Activated naive CD4-positive, alpha-beta T cell treated with anti-CD3 and anti-CD28 coated beads for 36 hours (primary cell): ENCODE data around the gene ADAMTSL2. TPM values are rescaled to one million over a fixed set of nuclear protein-coding genes. Genes with fewer than 3 reads are reported as not detected.

Source experiments
- CTCF ChIA-PET: fragments of 350-600 bp; sonication (Branson Sonifier 250); formaldehyde crosslinking; loops from one replicate; lab custom pipeline; 2021; ENCODE audit warnings: antibody characterized with exemption; lab: Charles Lee
- DNase-seq: peaks from one replicate; pipeline ENCODE4 v3.0.0-alpha.2; 2020
- H3K27ac Mint-ChIP-seq: one replicate; pipeline ENCODE4 v1.8.0; 2021; ENCODE audit warnings: mild to moderate bottlenecking, mixed read lengths
- H3K27me3 Mint-ChIP-seq: one replicate; pipeline ENCODE4 v1.8.0; 2021; ENCODE audit warnings: low read depth, mixed read lengths
- H3K36me3 Mint-ChIP-seq: one replicate; pipeline ENCODE4 v1.8.0; 2021; ENCODE audit warnings: low read depth, mixed read lengths
- H3K4me1 Mint-ChIP-seq: one replicate; pipeline ENCODE4 v1.8.0; 2021; ENCODE audit warnings: low read depth, mixed read lengths
- H3K4me3 Mint-ChIP-seq: one replicate; pipeline ENCODE4 v1.8.0; 2021; ENCODE audit warnings: mild to moderate bottlenecking, moderate library complexity, mixed read lengths
- H3K9me3 Mint-ChIP-seq: one replicate; pipeline ENCODE4 v1.8.0; 2021; ENCODE audit warnings: mixed read lengths
- intact Hi-C: fragments of 100-400 bp; cut with micrococcal nuclease; formaldehyde crosslinking; loops from one replicate; pipeline ENCODE4 v1.15.1; 2023
- total RNA-seq, 2 experiments: library from RNA; stranded (reverse); gene quantifications; one replicate each; pipeline ENCODE4 v1.2.3, GENCODE V29; 2021

Gene ADAMTSL2
- total RNA-seq, 2 experiments from 2014 or later = 0.14 to 0.17 TPM

DNA sequence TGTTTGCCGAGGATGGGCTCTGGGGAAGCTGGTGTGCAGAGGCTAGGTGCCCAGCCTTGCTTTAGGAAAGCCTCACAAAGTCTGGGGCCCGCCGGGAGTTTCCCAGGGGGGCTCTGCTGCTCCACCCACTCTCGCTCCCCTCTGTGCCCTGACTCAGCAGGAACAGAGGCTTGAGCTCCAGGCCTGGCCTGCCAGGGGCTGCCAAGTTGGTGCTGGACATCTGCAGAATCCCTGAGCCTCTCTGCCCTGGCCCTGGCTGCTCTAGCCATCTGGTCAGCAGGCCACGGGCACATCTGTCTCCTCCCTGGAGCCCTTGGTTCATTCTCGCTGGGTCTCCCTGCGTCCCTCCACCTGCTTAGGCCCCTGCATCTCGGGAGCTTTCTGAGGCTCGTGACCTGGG, 647 bp upstream of the ADAMTSL2 start:
- peak overlapping the region; percentile 21 for H3K4me3 Mint-ChIP-seq
- H3K27me3 Mint-ChIP-seq = no peaks in the 10 kb centered on the region
- no peaks in the 10 kb centered on the region for H3K9me3 Mint-ChIP-seq
- CTCF ChIA-PET = interaction anchor here (0.6 to 3.6 kb wide), 12 partner anchors 16 to 460 kb away, joined by 3 to 16 read pairs (median 4); no protein-coding TSS in a partner anchor
- H3K36me3 Mint-ChIP-seq = no peaks in the 10 kb centered on the region
- H3K27ac Mint-ChIP-seq = no peak overlapping the region
- intact Hi-C loops = loop anchor here (1.0 to 2.0 kb wide), 2 partner anchors 192 to 459 kb away; partner anchors contain the start of gene VAV2
- no peak for DNase-seq
- peaks cover 14% of the 10 kb centered on the region for H3K4me1 Mint-ChIP-seq

DNA sequence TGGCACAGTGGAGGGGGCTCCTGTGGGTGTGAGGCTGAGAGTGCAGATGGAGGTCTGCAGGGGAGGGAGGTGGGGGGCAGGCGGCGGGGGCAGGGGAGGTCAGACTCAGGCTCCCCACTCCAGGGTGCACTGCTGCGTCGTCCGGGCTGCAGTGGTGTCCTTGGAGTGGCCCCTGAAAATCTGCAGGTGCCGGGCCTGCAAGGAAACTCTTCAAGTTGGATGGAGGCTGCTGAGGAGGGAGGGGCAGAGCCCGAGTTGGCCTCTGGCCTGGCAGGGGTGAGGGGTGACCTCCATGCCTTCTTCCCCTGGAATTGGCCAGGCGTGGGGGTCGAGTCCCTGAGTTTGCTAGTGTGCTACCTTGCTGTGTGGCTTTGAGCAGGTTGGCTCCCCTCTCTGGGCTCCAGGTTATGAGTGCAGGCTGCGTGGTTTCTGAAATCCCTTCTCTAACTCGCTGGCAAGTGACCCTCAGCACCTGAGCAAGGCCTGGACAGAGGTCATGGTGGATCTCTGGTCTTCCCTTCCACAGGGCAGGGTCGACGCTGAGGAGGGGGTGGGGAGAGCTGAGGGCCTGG, 888 bp downstream of the ADAMTSL2 start:
- Mint-ChIP-seq H3K36me3 (no peaks in the 10 kb centered on the region), H3K4me3 (no peak overlapping the region)
- CTCF ChIA-PET = no interaction called here

DNA sequence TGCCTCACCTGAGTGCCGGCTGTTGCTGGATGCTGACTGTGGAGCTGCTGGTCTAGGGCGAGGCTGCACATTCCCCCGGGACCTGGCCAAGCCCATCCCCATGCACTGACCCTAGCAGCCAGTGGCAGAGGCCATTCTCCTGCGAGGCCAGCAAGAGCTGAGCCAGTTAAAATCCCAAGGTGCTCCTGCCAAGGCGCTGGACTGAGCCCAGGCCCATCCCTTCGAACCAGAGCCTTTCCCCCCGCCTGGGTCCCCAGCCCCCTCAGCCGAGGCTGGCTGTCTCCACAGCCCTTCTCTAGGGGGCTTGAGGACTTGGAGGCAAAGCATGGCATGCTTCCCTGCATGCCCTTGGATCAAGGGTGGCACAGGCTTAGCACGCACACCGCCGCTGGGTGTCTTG, 1.6 kb downstream of the ADAMTSL2 start:
- Mint-ChIP-seq H3K27me3 (no peaks in the 10 kb centered on the region), H3K9me3 (no peaks in the 10 kb centered on the region), H3K27ac (no peak overlapping the region), H3K36me3 (no peaks in the 10 kb centered on the region), H3K4me3 (no peak overlapping the region), H3K4me1 (peaks cover 14% of the 10 kb centered on the region)
- CTCF ChIA-PET = no interaction called here
- intact Hi-C loops = no loop called here
- DNase-seq = no peak

More for the DNA sequence above, 888 bp downstream of the ADAMTSL2 start:
- no peak for DNase-seq
- Mint-ChIP-seq H3K27me3 (no peaks in the 10 kb centered on the region), H3K4me1 (peaks cover 14% of the 10 kb centered on the region), H3K9me3 (no peaks in the 10 kb centered on the region), H3K27ac (no peak overlapping the region)
- intact Hi-C loops = no loop called here

DNA sequence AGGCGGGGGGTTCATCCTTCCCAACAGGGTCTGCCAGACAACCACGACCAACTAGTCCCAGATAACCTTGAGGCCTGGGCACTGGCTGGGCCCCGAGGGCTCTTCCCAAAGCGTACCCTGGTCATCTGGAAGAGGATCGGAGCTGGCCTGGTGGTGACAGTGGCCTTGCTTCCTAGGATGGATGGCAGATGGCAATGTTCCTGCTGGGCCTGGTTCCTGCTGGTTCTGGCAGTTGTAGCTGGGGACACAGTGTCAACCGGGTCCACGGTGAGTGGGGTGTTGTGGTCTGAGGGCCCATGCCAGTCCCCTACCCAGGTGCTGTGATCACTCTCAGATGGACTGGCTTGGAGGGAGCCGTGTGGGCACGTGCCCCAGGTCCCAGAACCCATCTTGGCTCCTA, 2.0 kb downstream of the ADAMTSL2 start:
- Mint-ChIP-seq H3K9me3 (no peaks in the 10 kb centered on the region), H3K27ac (no peak overlapping the region), H3K4me3 (no peak overlapping the region), H3K36me3 (no peaks in the 10 kb centered on the region), H3K27me3 (no peaks in the 10 kb centered on the region), H3K4me1 (peaks cover 14% of the 10 kb centered on the region)
- CTCF ChIA-PET = no interaction called here
- no peak for DNase-seq
- intact Hi-C loops = no loop called here

DNA sequence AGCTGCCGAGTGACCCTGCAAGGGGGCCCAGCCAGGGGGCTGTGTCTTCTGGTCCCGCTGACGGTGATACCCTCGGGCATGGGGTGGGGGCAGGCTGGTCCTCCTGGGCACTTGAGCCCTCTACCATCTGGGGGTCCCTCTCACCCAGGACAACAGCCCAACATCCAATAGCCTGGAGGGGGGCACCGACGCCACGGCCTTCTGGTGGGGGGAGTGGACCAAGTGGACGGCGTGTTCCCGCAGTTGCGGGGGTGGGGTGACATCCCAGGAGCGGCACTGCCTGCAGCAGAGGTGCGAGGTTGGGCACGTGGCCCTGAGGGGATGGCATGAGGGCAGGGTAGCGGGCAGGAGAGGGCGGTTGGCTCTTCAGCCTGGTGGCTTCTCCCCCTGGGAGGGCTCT, 2.8 kb downstream of the ADAMTSL2 start:
- Mint-ChIP-seq H3K27me3 (no peaks in the 10 kb centered on the region), H3K4me3 (no peak overlapping the region), H3K4me1 (peaks cover 14% of the 10 kb centered on the region), H3K27ac (no peak overlapping the region), H3K36me3 (no peaks in the 10 kb centered on the region), H3K9me3 (no peaks in the 10 kb centered on the region)
- intact Hi-C loops = no loop called here
- DNase-seq = no peak
- CTCF ChIA-PET = no interaction called here

DNA sequence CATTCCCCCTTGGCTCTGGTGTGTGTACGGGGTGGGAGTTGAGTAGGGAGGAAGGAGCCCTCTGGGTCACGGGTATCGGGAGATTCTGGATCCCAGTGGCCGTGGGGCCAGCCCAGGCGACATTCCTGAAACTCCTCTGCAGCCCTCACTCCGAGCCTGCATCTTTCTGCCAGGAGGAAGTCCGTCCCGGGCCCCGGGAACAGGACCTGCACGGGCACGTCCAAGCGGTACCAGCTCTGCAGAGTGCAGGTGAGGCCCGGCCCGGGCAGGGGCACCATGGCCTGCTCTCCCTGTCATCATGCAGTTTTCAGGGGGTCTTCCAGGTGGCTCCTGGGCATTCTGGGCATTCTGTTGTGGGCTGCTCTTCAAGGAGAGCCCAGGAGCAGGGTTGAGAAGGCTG, 3.7 kb downstream of the ADAMTSL2 start:
- CTCF ChIA-PET = no interaction called here
- intact Hi-C loops = no loop called here
- Mint-ChIP-seq H3K36me3 (no peaks in the 10 kb centered on the region), H3K4me1 (peaks cover 8% of the 10 kb centered on the region), H3K4me3 (no peak overlapping the region), H3K9me3 (no peaks in the 10 kb centered on the region), H3K27ac (no peak overlapping the region), H3K27me3 (no peaks in the 10 kb centered on the region)
- DNase-seq = no peak

DNA sequence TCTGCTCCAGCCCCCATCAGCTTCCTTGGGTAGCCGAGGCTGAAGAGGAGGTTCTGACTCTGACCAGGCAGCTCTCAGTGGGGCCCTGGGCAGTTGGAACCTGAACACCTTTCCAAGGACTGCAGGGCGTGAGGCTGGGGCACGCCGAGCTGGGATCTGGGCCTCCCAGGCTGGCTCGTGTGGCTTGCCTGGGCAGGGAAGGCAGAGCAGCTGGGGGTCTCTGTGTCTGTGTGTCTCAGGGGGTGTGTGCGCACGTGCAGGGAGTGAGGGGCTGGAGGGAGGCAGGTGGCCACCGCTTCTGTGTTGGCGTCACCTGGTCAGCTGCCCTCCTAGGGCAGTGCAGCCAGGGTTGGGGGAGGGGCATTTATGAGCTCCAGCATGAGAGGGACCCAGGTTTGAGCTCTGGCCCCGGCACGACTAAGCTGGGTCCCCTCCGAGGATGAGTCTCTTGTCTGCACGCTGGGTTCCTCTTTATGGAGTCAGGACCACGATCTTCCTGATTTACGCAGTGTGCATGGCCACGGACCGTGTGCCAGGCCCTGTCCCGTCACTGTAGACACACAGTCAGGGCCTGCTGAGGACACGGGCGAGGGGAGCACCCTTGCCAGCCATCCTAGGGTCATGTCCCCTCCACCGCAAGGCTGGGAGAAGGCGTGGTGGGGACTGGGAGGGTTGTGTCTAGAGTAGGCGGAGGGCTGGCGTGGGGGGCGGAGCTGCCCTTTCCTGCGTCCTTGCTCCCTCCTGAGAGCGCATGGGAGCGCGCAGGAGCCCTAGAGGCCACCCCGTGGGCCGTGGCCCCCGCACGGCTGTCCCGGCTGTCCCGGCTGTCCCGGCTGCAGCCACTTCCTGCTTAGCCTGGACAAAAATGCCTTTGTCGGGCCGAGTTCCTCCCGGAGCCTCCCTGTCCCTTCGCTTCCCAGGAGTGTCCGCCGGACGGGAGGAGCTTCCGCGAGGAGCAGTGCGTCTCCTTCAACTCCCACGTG, 4.6 kb downstream of the ADAMTSL2 start:
- Mint-ChIP-seq H3K27me3 (no peaks in the 10 kb centered on the region), H3K4me3 (no peak overlapping the region), H3K36me3 (no peaks in the 10 kb centered on the region), H3K27ac (no peak overlapping the region), H3K4me1 (peaks cover under 1% of the 10 kb centered on the region), H3K9me3 (no peaks in the 10 kb centered on the region)
- CTCF ChIA-PET = no interaction called here
- no peak for DNase-seq
- intact Hi-C loops = no loop called here

DNA sequence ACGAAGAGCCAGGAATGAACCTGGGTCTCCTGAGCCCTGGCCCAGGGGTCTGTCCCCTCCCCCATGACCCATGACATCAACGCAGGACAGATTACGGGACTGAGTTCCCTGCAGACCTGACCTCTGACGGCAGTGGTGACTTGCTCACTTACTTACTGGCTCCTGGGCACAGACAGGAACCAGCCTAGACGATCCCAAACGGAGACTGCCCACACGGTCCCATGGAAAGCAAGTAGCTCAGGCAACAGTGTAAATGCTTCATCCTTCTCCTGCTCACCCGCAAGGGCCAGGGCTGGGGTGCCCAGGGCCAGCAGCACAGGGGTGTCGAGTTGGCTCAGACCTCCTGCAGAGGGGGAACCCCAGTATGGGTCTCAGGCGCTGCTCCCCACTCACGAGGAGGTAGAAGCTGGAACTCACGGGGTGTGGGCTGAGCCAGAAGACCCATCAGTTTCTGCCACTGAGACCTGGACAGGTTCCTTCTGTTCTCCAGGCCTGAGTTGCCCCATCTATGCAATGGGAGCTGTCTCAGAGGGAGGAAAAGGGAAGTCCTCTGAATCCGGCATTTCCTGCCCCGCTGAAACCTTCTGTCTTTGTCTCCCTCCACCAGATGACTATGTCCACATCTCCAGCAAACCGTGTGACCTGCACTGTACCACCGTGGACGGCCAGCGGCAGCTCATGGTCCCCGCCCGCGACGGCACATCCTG, 5.6 kb downstream of the ADAMTSL2 start:
- Mint-ChIP-seq H3K27me3 (no peaks in the 10 kb centered on the region), H3K27ac (no peak overlapping the region), H3K4me3 (no peak overlapping the region), H3K36me3 (no peaks in the 10 kb centered on the region), H3K9me3 (no peaks in the 10 kb centered on the region), H3K4me1 (no peaks in the 10 kb centered on the region)
- intact Hi-C loops = no loop called here
- no peak for DNase-seq
- CTCF ChIA-PET = no interaction called here

DNA sequence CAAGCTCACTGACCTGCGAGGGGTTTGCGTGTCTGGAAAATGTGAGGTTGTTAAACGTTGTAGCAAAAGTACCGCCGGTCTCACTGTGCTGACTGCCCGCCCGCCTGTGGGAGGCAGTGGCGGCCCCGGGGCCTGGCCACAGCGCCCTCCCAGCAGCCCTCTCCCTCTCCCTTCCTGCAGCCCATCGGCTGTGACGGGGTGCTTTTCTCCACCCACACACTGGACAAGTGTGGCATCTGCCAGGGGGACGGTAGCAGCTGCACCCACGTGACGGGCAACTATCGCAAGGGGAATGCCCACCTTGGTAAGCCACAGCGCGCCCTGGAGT, 6.2 kb downstream of the ADAMTSL2 start:
- intact Hi-C loops = no loop called here

DNA sequence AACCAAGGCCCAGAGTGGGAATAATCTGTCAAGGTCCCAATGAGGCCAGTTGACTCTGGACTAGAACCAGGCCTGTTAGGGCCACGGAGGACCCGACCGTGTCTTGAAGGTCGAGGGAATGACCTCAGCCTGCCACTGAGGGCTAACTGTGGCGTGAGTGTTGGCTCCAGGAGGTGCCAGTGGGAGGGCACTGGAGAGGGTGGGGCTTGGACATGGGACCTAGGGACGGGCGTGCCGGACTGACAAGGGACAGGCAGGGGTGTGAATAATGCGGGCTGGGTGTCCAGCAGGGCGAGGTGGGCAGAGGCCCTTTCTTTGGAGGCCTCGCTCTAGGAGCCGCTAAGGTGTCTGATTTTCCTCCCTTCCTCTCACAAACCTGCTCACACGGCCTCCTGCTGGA, 7.5 kb downstream of the ADAMTSL2 start:
- no peaks in the 10 kb centered on the region for H3K9me3 Mint-ChIP-seq
- DNase-seq = no peak
- intact Hi-C loops = no loop called here
- no peaks in the 10 kb centered on the region for H3K36me3 Mint-ChIP-seq
- H3K4me3 Mint-ChIP-seq = no peak overlapping the region
- CTCF ChIA-PET = interaction anchor here (0.6 kb wide), 1 partner anchor 174 kb away, joined by 5 read pairs; no protein-coding TSS in a partner anchor
- no peaks in the 10 kb centered on the region for H3K27me3 Mint-ChIP-seq
- H3K27ac Mint-ChIP-seq = no peak overlapping the region
- H3K4me1 Mint-ChIP-seq = no peaks in the 10 kb centered on the region

More for the DNA sequence above, 6.2 kb downstream of the ADAMTSL2 start:
- CTCF ChIA-PET = no interaction called here
- Mint-ChIP-seq H3K4me3 (no peak overlapping the region), H3K27ac (no peak overlapping the region), H3K9me3 (no peaks in the 10 kb centered on the region), H3K4me1 (no peaks in the 10 kb centered on the region), H3K36me3 (no peaks in the 10 kb centered on the region), H3K27me3 (no peaks in the 10 kb centered on the region)
- DNase-seq = no peak

DNA sequence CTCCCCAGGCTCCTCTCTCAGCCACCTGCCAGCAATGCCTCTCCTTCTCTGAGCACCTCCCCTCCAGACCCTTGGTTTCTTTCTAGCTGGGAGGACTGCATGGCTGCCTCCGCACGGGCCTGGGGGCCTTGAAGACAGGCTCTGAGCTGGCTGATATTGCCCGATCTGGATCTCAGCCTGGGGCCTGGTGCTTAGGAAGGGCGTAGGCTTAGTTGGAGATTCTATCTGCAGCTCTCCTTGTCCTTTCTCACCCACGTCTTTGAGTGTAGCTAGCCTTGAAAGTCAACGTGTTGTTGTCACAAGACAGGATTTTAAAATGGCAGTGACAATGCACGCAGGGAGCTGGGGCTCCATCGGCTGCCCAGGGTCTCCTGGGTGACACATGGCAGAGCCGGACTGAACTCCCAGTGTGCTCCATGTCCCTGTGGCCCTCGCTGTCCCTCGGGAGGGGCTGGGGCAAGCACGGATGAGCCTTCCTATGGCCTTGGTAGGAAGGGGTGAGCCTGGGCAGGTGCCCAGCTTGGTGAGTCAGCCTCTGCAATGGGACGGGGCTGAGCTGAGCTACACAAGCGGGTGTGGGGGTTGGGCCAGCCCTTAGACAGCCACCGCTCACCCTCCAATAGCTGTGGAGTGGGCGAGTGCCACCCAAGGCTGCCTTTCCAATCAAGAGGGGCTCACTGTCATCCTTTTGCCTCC, 9.4 kb downstream of the ADAMTSL2 start:
- no peaks in the 10 kb centered on the region for H3K36me3 Mint-ChIP-seq
- no peaks in the 10 kb centered on the region for H3K4me1 Mint-ChIP-seq
- no peak overlapping the region for H3K4me3 Mint-ChIP-seq
- no peak overlapping the region for H3K27ac Mint-ChIP-seq
- no peak for DNase-seq
- intact Hi-C loops = no loop called here
- H3K9me3 Mint-ChIP-seq = no peaks in the 10 kb centered on the region
- CTCF ChIA-PET = no interaction called here
- no peaks in the 10 kb centered on the region for H3K27me3 Mint-ChIP-seq
